SU-DHL-6 (cell line): ENCODE measurements around the gene GANAB.

Experiments
- H2AFZ ChIP-seq: fragments of 200-600 bp; sonication (generic); 2 replicates; pipeline ENCODE4 v1.6.1; 2014; ENCODE audit warnings: low read depth, mild to moderate bottlenecking, moderate library complexity, mixed read lengths, antibody characterized with exemption, low read length; ENCODE audit not compliant: severe bottlenecking
- H3F3A ChIP-seq: fragments of 200-600 bp; shearing (Covaris generic); 2 replicates; pipeline ENCODE4 v1.6.0; 2016; ENCODE audit warnings: antibody characterized with exemption, mild to moderate bottlenecking; ENCODE audit not compliant: insufficient read depth
- H3K27ac ChIP-seq: fragments of 200-600 bp; sonication (generic); 2 replicates; pipeline ENCODE4 v1.5.1; 2016; ENCODE audit warnings: low read depth, mild to moderate bottlenecking, low read length, moderate library complexity, mixed read lengths
- H3K27me3 ChIP-seq: fragments of 200-600 bp; sonication (generic), shearing (Covaris generic); 2 replicates; pipeline ENCODE4 v1.6.0; 2014; ENCODE audit warnings: mild to moderate bottlenecking, low read length
- H3K36me3 ChIP-seq: fragments of 200-600 bp; sonication (generic); 2 replicates; pipeline ENCODE4 v1.6.1; 2014; ENCODE audit warnings: mild to moderate bottlenecking, low read length, mixed read lengths
- H3K4me2 ChIP-seq: fragments of 300-600, 200-600 bp; shearing (Covaris generic), sonication (generic); 2 replicates; pipeline ENCODE4 v1.6.0; 2014; ENCODE audit warnings: low read length, low read depth, mild to moderate bottlenecking; ENCODE audit not compliant: poor library complexity, severe bottlenecking
- H3K4me3 ChIP-seq: fragments of 200-600 bp; sonication (generic); 2 replicates; pipeline ENCODE4 v1.5.1; 2014; ENCODE audit warnings: antibody characterized with exemption, low read length, mild to moderate bottlenecking, mixed read lengths; ENCODE audit not compliant: insufficient read depth, poor library complexity, severe bottlenecking
- H3K79me2 ChIP-seq: fragments of 200-600 bp; sonication (generic); 2 replicates; pipeline ENCODE4 v1.6.1; 2014; ENCODE audit warnings: mild to moderate bottlenecking, low read length, moderate library complexity; ENCODE audit not compliant: insufficient read depth
- H3K9ac ChIP-seq: fragments of 200-600 bp; sonication (generic); 2 replicates; pipeline ENCODE4 v1.7.0; 2014; ENCODE audit warnings: mild to moderate bottlenecking, low read length
- H3K9me2 ChIP-seq: fragments of 200-600 bp; sonication (generic); replicated peaks from 2 replicates; pipeline ENCODE4 v1.6.1; 2014; ENCODE audit warnings: low read length; ENCODE audit not compliant: insufficient read depth
- H3K9me3 ChIP-seq: fragments of 200-600 bp; sonication (generic); 2 replicates; pipeline ENCODE4 v1.6.1; 2014; ENCODE audit warnings: low read length, mixed read lengths; ENCODE audit not compliant: insufficient read depth
- H4K20me1 ChIP-seq: fragments of 200-600 bp; sonication (generic); 2 replicates; pipeline ENCODE4 v1.6.1; 2014; ENCODE audit warnings: low read depth, mild to moderate bottlenecking, antibody characterized with exemption, low read length, moderate library complexity, mixed read lengths
- EZH2phosphoT487 ChIP-seq: fragments of 200-600 bp; sonication (generic), shearing (Covaris generic); conservative IDR thresholded peaks from 2 replicates; pipeline ENCODE4 v1.6.1; 2018; ENCODE audit warnings: mild to moderate bottlenecking, antibody characterized with exemption, low read length, moderate library complexity, mixed read lengths
- TF ChIP-seq, protein P1 (sequence below): fragments of 200-600 bp; sonication (generic); IDR thresholded peaks from one replicate; pipeline ENCODE4 v1.5.1; 2017; ENCODE audit warnings: antibody characterized with exemption, mild to moderate bottlenecking, low read length, moderate library complexity; ENCODE audit not compliant: insufficient read depth, poor library complexity, severe bottlenecking

The GANAB gene

DNA sequence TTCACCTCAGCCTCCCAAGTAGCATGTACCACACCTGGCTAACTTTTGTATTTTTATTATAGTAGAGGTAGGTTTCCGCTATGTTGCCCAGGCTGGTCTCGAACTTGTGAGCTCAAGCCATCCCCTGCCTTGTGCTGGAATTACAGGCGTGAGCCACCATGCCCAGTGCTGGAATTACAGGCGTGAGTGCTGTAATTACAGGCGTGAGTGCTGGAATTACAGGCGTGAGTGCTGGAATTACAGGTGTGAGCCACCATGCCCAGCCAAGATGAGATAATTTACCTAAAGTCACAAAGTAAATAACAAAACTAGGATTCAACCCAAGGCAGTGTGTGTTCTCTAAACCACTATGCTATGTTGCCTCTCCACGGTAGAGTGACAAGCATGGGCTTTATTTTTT, 36.1 kb upstream of the GANAB start:
- Histone ChIP-seq H3K9me2 (no peaks in the 10 kb centered on the region), H3K79me2 (peaks cover 12% of the 10 kb centered on the region; the same call in 1 of the 2 replicates), H2AFZ (no peak overlapping the region), H3K27ac (no peak overlapping the region), H3K27me3 (no peaks in the 10 kb centered on the region), H3F3A (peaks cover 10% of the 10 kb centered on the region), H3K9ac (no peak overlapping the region), H3K4me2 (no peak overlapping the region), H3K9me3 (no peaks in the 10 kb centered on the region), H3K36me3 (no peaks in the 10 kb centered on the region), H4K20me1 (no peaks in the 10 kb centered on the region), H3K4me3 (no peak overlapping the region)
- TF ChIP-seq, protein P1, sequence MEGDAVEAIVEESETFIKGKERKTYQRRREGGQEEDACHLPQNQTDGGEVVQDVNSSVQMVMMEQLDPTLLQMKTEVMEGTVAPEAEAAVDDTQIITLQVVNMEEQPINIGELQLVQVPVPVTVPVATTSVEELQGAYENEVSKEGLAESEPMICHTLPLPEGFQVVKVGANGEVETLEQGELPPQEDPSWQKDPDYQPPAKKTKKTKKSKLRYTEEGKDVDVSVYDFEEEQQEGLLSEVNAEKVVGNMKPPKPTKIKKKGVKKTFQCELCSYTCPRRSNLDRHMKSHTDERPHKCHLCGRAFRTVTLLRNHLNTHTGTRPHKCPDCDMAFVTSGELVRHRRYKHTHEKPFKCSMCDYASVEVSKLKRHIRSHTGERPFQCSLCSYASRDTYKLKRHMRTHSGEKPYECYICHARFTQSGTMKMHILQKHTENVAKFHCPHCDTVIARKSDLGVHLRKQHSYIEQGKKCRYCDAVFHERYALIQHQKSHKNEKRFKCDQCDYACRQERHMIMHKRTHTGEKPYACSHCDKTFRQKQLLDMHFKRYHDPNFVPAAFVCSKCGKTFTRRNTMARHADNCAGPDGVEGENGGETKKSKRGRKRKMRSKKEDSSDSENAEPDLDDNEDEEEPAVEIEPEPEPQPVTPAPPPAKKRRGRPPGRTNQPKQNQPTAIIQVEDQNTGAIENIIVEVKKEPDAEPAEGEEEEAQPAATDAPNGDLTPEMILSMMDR, result no peak
- no peak for TF ChIP-seq EZH2phosphoT487

DNA sequence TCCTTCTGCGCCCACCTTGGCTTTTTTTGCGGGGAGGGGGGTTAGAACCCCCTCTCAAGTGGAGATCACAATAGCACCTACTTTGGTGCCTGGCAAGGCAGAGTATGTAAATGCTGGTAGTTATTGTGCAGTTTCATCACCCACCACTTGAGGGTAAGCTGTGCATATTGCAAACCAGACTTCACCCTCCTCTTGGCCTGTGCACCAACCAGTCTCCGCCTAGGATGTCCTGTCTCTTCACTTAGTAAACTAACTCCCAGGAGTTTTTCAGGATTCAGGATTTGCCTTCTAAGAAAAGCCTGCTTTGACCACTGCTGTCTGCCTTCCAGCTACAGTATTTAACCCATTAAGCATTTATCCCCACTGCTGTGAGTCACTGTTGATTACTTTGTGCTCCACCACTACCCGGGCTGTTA, 34.4 kb upstream of the GANAB start:
- no peaks in the 10 kb centered on the region for H3K27me3 ChIP-seq
- no peaks in the 10 kb centered on the region for H3K9me3 ChIP-seq
- no peak overlapping the region for H3K4me3 ChIP-seq
- peak overlapping the region; percentile 23 for H3K4me2 ChIP-seq
- peak overlapping the region; percentile 92 for H2AFZ ChIP-seq
- TF ChIP-seq, protein P1, result peak; percentile 39
- no peak for TF ChIP-seq EZH2phosphoT487
- H3K9me2 ChIP-seq, result no peaks in the 10 kb centered on the region
- H3K79me2 ChIP-seq, result peaks cover 12% of the 10 kb centered on the region; the same call in 1 of the 2 replicates
- H3K36me3 ChIP-seq, result no peaks in the 10 kb centered on the region
- H3K9ac ChIP-seq, result no peak overlapping the region
- H3K27ac ChIP-seq, result peak overlapping the region; percentile 41; the same call in 1 of the 2 replicates
- H4K20me1 ChIP-seq, result no peaks in the 10 kb centered on the region
- H3F3A ChIP-seq, result peaks cover 13% of the 10 kb centered on the region

DNA sequence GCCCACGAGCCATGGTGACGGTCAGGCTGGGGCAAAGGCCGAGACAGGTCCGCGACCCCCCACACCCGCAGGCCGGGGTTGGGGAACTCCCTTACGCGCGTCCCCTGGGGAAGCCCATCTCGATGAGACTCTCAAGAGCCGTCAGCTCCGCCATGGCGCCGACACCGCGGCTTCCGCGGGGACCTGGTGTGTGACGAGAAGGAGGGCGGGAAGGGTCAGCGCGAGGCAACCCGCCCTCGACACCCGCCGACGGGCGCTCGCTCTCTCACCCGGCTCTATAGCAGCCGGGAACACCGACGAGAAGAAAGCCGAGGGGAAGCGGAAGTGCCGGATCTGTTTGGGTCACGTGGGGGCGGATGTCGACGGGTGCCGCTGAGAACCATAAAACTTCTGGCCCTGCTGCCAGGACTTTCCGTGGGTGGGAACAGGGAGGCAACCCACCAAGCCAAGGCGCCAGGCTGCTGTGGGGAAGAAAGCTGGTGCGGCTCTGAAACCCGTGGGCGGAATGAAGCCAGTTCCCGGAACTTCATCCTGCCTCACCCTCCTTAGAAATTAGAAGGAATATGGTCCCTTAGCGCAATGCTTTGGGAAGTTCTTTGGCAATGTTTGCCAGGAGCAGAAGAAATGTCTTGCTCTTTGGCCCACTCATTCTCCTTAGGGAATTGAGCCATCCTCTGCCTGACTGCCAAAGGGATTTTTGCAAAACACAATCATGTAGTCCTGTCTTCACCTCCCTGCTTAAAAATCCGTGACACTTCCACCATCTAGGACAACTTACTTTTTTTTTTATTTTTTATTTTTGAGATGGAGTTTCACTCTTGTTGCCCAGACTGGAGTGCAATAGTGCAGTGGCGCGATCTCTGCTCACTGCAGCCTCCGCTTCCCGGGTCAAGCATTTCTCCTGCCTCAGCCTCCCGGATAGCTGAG, 32.6 kb upstream of the GANAB start, which contains the start of gene UBXN1:
UBXN1 (minus strand) TSS at position 304 of the 927 bp plus-strand sequence; CDS start at position 154, 150 bp downstream.
- TF ChIP-seq, protein P1, result no peak
- no peak for TF ChIP-seq EZH2phosphoT487
- no peaks in the 10 kb centered on the region for H4K20me1 ChIP-seq
- H2AFZ ChIP-seq, result peak within 1 kb of the TSS; percentile 57
- H3K27me3 ChIP-seq, result no peaks in the 10 kb centered on the region
- H3K4me2 ChIP-seq, result peak within 1 kb of the TSS; percentile 64
- peaks cover 17% of the 10 kb centered on the region for H3F3A ChIP-seq
- no peaks in the 10 kb centered on the region for H3K9me2 ChIP-seq
- H3K27ac ChIP-seq, result peak within 1 kb of the TSS; percentile 56
- H3K79me2 ChIP-seq, result peaks cover 17% of the 10 kb centered on the region; the same call in 1 of the 2 replicates
- H3K36me3 ChIP-seq, result no peaks in the 10 kb centered on the region
- peak within 1 kb of the TSS; percentile 90 for H3K4me3 ChIP-seq
- peak within 1 kb of the TSS; percentile 92 for H3K9ac ChIP-seq
- H3K9me3 ChIP-seq, result no peaks in the 10 kb centered on the region
